ENCODE results near the gene SSRP1.
A peak's percentile ranks its signal among the peaks of the same experiment; 100 is the strongest.
"Not testable (repeated sequence)": the region's sequence is repeated elsewhere in the genome, so short reads cannot be mapped to it uniquely, and the experiment has no call there.

SSRP1 gene

DNA sequence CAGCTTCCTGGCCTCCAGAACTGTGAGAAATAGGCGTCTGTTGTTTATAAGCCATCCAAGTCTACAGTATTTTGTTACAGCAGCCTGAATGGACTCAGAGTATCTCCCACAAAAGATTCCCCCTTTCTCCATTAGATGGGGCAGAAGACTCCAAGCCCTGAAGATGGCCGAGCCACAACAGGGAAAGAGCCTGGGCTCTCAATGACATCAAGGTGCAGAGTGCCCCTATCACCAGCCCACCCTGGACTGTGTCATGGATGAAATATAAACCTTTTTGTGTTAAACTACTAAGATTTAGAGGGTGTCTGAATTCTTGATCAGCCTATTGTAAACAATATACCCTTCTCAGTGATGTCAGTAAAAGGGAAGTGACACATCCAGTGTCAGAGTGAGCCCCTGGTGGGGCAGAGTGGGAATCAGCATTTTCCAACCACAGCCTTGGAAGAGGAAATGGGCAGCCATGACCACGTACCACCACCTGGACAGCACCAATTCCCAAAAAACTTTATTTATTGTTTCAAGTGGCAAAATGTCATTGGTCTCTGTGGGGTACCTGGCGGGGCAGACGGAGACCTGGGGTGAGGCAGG lies 36.4 kb downstream of the SSRP1 start:
- DNase-seq (ENCODE audit: low spot score) = no peak

DNA sequence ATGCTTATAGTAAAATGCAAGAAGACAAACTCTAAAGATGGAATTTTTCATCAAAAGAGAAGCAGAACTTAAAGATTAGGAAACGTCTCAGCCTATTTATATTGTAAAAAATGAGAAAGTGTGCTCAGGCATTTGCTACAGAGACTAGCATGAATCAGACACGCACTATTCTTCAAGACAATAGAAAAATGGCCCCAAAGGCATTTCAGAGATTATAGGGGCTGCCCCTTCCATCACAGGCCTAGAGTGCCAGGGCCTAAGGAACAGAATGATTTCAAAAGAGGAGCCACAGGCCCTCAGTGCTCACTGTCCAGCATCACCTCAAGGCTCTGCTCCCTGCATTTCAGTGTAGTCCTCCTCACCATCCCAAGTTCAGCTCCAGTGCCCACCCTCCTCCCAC lies 38.5 kb downstream of the SSRP1 start:
- DNase-seq (ENCODE audit: low spot score) = no peak

DNA sequence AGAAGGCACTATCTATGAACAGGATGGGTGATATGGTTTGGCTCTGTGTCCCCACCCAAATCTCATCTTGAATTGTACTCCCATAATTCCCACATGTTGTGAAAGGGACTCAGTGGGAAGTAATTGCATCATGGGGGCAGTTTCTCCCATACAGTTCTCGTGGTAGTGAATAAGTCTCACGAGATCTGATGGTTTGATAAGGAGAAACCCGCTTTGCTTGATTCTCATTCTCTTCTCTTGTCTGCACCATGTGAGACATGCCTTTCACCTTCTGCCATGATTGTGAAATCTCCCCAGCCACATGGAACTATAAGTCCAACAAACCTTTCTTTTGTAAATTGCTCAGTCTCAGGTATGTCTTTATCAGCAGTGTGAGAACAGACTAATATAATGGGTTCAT lies 39.5 kb downstream of the SSRP1 start:
- DNase-seq (ENCODE audit: low spot score) = not testable (repeated sequence)

DNA sequence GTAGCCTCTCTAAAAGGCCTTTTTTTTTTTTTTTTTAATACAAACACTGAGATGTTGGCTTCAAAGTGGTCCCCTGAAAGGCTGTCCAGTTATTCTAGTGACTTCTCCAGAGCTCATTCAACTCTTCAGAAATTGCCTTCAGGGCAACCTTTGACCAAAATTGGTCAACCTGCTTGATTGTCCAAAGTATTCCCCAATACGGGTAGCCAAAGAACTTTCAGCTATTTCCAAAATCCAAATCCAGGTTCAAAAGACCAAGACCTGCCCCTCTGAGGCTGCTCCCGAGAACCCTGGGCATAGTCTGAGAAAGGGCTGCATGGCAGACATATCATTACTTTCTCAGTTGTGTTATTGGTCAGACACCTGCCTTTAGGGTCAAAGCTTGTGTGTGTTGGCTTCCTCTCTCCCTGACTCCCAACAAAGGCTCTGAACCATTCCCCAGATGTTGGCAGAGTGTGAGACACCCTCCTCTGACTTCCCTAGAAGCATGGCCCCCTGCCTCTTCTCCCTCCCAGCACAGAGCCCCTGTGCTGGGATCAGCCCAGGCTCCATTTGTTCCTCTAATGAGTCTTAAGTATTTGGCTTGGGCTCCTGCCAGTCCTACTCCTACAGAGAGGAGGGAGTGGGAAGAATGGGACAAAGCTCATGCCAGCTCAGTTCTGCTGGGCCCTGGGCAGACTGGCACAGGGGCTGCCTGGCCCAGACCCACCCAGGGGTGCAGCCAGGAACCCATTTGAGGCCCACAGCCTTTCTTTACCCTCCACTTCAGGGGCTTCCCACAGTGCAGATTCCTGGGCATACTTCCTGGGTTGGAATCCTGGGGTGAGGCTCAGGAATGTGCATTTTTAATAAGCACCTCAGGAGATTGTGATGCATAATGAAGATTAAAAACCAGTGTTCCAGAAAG lies 41.2 kb downstream of the SSRP1 start:
- no peak for DNase-seq (ENCODE audit: low spot score)

DNA sequence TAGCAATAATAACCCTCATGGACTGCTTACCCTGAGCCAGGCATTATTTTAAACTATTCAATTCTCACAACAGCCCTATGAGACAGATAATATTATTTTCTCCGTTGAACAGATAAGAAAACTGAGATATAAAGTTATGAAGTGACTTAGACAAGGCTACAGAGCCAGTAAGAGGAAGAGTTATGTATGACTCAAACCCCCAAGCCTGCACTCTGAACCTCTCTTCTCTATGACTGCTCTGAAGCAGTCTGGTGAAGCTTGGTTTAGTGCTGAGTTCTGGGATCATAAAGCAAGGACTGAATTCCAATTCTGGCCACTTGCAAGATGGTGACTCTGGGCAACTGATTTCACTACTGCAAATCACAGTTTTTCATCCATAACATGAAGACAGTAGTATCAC lies 45.4 kb downstream of the SSRP1 start:
- no peak for DNase-seq (ENCODE audit: low spot score)

DNA sequence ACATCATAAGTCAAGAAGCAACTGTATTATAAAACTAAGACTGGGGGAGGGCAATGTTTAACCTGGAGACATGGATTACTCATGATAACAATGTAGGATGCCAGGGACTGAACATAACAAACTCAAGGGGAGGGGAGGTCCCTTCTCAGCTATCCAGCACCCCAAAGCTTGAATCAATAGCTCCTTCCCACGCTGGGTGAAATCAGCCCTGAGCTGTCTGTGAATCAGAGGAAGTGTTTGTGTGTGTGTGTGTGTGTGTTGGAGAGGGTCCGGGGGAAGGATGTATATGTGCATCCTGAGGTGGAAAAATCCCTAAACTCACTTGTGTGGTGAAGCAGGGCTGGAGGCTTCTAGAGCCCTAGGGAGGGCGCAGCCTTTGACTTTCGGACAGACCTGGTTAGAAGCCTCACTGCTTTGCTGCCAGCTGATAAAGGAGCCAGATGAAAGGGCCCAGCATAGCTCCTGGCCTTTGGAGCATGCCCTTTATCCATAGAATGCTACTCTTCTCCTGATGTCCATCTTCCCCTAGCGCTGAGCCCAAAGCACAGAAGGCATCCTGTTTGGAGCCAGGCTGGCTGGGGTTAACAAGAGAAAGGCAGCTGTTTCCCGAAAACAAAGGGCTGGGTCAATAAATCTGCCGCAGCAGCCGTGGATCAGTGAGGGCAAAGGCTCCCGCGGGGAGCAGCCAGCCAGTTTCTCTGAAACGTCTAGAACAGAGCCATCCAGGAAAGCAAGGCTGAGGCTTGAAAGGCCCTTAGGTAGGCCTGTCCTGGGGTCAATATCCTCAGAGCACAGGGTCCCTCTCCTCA lies 46.7 kb downstream of the SSRP1 start:
- no peak for DNase-seq (ENCODE audit: low spot score)

DNA sequence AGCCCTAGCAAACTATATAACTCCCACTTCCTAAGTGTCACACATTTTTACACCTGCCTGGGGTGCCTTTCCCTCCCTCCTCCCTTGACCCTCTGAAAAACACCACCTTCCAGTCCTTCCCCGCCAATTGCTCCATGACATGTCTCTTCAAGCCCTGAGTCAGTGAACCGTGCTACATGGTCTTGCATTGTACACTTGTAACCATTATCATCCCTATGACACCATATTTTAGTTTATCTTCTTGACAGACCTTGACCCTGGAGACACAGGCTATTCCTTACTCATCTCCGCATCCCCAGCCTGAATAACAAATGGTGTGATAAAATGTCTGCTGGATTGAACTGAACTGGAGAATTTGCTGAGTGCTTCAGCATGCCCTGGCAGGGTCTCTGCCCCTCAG lies 47.8 kb downstream of the SSRP1 start:
- no peak for DNase-seq (ENCODE audit: low spot score)

DNA sequence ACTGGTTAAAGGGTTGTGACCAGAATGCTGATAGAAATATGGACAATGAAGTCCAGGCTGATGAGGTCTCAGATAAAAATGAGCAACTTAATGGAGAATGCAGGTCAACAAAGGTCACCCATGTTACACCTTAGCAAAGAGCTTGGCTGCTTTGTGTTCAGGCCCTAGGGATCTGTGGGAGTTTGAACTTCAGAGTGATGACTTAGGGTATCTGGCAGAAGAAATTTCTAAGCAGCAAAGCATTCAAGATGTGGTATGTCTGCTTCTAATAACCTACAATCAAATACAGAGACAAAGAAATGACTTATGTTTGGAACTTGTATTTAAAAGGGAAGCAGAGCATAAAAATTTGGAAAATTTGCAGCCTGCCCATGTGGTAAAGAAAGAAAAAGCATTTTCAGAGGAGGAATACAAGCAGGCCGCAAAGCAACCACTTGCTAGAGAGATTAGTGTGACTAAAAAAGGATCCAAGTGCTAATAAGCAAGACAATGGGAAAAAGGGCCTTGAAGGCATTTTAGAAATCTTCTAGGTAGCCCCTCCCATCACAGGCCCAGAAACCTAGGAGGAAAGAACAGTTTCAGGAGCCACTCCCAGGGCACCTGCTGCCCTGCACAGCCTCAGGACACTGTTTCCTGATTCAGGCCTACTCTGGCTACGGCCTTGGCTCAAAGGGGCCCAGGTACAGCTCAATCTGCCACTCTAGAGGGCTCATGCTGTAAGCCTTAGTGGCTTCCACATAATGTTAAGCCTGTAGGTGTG lies 52.3 kb downstream of the SSRP1 start:
- no peak for DNase-seq (ENCODE audit: low spot score)

DNA sequence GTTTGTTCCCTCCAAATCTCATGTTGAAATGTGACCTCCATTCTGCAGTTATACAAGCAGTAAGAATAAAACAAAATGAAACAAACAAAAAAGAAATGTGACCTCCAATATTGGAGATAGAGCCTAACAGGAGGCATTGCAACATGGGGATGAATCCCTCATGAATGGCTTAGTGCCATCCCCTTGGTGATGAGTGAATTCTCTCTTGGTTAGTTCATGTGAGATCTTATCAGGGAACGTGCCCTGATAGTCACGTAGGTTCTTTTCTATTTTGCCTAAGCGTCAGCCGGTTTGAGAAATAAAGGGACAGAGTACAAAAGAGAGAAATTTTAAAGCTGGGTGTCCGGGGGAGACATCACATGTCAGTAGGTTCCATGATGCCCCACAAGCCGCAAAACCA lies 54.1 kb downstream of the SSRP1 start:
- not testable (repeated sequence) for DNase-seq (ENCODE audit: low spot score)

DNA sequence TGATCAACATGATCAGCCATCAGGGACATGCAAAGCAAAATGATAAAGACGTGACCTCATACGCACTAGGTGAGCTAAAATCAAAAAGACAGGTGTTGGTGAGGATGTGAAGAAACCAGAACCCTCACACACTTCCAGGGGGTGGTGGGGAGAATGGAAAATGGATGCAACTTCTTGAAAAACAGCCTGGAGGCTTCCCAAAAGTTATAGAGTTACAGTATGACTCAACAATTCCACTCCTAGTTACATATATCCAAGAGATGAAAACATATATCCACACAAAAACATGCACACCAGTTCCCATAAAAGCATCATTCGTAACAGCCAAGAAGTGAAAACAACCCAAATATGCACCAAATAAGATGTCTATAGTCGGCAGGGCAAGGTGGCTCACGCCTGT lies 56.6 kb downstream of the SSRP1 start:
- DNase-seq (ENCODE audit: low spot score) = no peak

DNA sequence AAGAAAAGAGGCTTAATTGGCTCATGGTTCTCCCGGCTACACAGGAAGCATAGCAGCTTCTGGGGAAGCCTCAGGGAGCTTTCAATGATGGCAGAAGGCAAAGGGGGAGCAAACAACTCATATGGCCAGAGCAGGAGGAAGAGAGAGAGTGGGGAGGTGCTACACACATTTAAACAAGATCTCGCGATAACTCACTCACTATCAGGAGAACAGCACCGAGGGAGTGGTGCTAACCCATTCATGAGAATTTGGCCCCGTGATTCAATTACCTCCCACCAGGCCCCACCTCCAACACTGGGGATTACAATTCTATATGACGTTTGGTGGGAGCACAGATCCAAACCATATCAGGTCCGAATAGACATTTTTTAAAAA lies 57.0 kb downstream of the SSRP1 start:
- no peak for DNase-seq (ENCODE audit: low spot score)

DNA sequence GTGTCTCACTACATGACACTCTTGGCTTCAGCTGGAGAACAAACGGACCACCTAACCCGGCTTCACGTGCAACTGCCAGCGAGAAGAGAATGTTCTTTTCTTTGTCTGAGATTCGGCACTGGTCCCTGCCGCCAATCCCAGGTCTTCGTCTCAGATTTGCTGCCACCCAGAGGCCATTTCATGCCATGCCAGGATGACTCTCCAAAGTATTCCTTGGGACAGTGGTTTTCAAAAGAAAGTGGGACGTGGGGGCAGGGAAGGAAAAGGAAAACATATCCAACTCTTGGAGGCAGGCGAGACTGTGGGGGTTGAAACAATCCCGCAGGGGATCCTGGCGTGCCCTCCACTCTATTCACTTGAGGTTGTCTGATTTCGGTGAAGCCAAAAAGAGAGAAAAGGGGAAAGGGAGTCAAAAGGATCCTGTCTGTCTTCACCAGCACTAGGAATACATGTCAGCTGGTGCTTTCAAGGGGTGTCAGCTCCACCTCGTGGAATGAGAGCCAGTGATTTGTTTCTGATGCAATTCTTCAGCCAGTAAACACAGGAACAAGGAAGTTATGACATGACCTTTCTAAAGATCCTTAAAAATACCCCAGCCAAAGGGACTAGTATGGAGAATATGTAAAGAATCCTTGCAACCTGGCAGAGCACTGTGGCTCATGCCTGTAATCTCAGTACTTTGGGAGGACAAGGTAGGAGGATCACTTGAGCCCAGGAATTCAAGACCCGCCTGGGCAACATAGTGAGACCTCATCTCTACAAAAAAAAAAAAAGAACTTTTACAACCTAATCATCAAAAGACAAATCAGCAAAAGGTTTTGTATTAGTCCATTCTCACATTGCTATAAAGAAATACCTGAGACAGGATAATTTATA lies 57.6 kb downstream of the SSRP1 start:
- DNase-seq (ENCODE audit: low spot score) = peak; percentile 15

DNA sequence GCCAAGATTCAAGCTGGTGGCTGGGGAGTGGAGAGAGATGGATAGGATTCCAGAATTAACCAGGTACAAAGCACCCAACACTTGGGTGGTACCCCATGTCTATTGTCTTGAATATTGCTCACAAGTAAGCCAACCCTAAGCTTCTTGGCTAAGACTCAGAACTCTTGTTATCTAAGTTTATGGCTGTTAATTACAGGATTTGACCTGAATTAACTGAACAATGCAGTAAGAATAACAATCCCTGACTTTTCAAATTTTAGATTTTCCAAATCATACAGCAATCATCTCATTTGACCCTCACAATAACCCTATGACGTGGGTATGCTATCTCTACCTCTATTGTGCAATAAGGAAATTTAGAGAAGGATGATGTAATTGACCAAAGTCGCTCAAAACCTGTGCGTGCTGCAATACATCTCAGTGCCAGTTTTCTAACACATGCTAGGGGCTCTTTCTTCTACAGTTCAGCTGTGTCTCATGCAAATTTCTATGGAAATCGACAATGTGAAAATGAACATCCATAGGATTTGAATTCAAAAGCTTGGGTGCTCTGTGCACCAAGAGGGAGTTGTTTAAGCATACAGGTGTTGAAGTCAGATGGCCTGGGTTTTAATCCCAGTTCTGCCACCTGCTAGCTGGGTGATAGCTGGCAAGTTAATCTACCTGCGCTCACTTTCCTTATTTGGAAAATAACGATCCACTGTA lies 58.6 kb downstream of the SSRP1 start:
- no peak for DNase-seq (ENCODE audit: low spot score)

DNA sequence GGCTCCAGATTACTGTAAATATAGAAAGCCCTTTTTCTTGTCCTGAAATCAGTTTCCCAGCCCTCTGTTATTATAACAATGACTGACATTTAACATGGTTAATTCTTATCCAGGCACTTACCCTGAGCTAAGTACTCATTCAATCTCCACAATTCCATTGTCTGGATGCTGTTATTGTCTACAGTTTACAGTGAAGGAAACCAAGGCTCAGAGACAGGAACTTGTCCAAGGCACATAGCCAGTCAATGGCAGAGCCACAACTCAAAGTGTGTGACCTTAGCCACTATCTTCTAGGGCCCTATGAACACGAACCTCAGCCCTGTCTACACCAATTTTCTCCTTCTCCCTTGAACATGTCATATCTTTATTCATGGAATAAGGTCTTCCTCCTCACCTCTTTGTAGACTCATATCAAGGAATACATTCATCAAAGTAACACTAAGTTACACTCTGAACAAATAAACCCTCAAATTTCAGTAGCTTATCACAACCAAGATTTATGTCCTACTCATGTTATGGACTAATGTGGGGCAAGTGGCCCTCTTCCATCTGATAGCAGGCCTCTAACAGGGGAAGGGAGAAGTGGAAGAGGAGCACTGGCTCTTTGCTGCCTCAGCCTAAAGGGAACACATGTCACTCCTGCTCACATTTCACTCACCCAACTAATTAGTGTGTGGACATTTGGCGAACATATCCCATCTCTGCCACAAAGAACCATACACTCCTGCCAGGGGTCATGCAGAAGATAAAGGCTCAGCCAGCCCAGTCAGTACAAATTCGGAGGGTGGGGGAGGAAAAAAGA lies 59.3 kb downstream of the SSRP1 start:
- DNase-seq (ENCODE audit: low spot score) = no peak

All from hematopoietic multipotent progenitor cell treated with erythropoietin and hydrocortisone succinate and interleukin-3 and kit ligand, for 17 days (in vitro differentiated cells).